Neuronal stem cell (in vitro differentiated cells): ENCODE measurements around the gene KMT5C.

Experiments used
- DNase-seq: peaks from one replicate; pipeline ENCODE4 v3.0.0-alpha.2; 2013; ENCODE audit warnings: low spot score
- H2AFZ ChIP-seq: one replicate; pipeline ENCODE4 v1.6.1; 2013; ENCODE audit warnings: mild to moderate bottlenecking, low read length, inconsistent platforms
- H2AK5ac ChIP-seq: 2 replicates; pipeline ENCODE4 v1.6.1; 2013; ENCODE audit warnings: low read depth, mild to moderate bottlenecking, inconsistent platforms, low read length, moderate library complexity, mixed read lengths
- H2BK120ac ChIP-seq: 2 replicates; pipeline ENCODE4 v1.6.1; 2013; ENCODE audit warnings: low read depth, mild to moderate bottlenecking, inconsistent platforms, low read length, moderate library complexity, mixed read lengths
- H2BK12ac ChIP-seq: one replicate; pipeline ENCODE4 v1.6.1; 2013; ENCODE audit warnings: low read length, inconsistent platforms
- H2BK15ac ChIP-seq: 2 replicates; pipeline ENCODE4 v1.6.1; 2013; ENCODE audit warnings: mild to moderate bottlenecking, low read length, inconsistent platforms, mixed read lengths
- H2BK5ac ChIP-seq: one replicate; pipeline ENCODE4 v1.6.1; 2013; ENCODE audit warnings: inconsistent platforms, mild to moderate bottlenecking, low read length, moderate library complexity
- H3K14ac ChIP-seq: one replicate; pipeline ENCODE4 v1.6.1; 2013; ENCODE audit warnings: low read length, inconsistent platforms
- H3K18ac ChIP-seq: 2 replicates; pipeline ENCODE4 v1.6.1; 2013; ENCODE audit warnings: low read length, inconsistent platforms
- H3K23ac ChIP-seq: 2 replicates; pipeline ENCODE4 v1.6.1; 2013; ENCODE audit warnings: low read depth, mild to moderate bottlenecking, mixed read lengths, low read length, inconsistent platforms; ENCODE audit not compliant: poor library complexity
- H3K27ac ChIP-seq: replicated peaks from 3 replicates; pipeline ENCODE4 v1.5.1; 2013; ENCODE audit warnings: low read length, inconsistent platforms
- H3K27me3 ChIP-seq, 3 experiments: 2 replicates each; pipeline ENCODE4 v1.6.1; 2013; ENCODE audit warnings: low read length in 3 of 3, mild to moderate bottlenecking in 2 of 3, inconsistent platforms in 1 of 3, low read depth in 1 of 3, mixed read lengths in 1 of 3, moderate library complexity in 1 of 3; ENCODE audit not compliant: control insufficient read depth in 3 of 3, insufficient read depth in 3 of 3
- H3K36me3 ChIP-seq, 2 donors: replicated peaks in 1 of 2; 2 replicates each; pipeline ENCODE4 v1.6.1; 2013; ENCODE audit warnings: low read length in 2 of 2; ENCODE audit not compliant: control insufficient read depth in 2 of 2, insufficient read depth in 2 of 2
- H3K4ac ChIP-seq: 2 replicates; pipeline ENCODE4 v1.6.1; 2013; ENCODE audit warnings: inconsistent platforms, mild to moderate bottlenecking, low read length, moderate library complexity
- H3K4me1 ChIP-seq, 2 donors: 1 replicate in 1 of 2; 2 replicates in 1 of 2; pipeline ENCODE4 v1.6.1; 2013; ENCODE audit warnings: low read length in 2 of 2, low read depth in 1 of 2; ENCODE audit not compliant: control insufficient read depth in 2 of 2, insufficient read depth in 1 of 2
- H3K4me2 ChIP-seq: one replicate; pipeline ENCODE4 v1.6.1; 2013; ENCODE audit warnings: mild to moderate bottlenecking, low read length, inconsistent platforms; ENCODE audit not compliant: insufficient read depth, poor library complexity, severe bottlenecking
- H3K4me3 ChIP-seq, 2 donors: 2 replicates each; pipeline ENCODE4 v1.5.1; 2013; ENCODE audit warnings: low read length in 2 of 2, mild to moderate bottlenecking in 2 of 2, inconsistent platforms in 1 of 2, moderate library complexity in 1 of 2
- H3K79me1 ChIP-seq: one replicate; pipeline ENCODE4 v1.6.1; 2013; ENCODE audit warnings: low read depth, mild to moderate bottlenecking, inconsistent platforms, low read length, moderate library complexity
- H3K9ac ChIP-seq: one replicate; pipeline ENCODE4 v1.6.1; 2013; ENCODE audit warnings: mild to moderate bottlenecking, low read depth, low read length, inconsistent platforms; ENCODE audit not compliant: poor library complexity
- H3K9me3 ChIP-seq, 2 donors: replicated peaks in 1 of 2; 2 replicates each; pipeline versions ENCODE3 to v1.6.1; 2013; ENCODE audit warnings: low read length in 2 of 2, mild to moderate bottlenecking in 2 of 2, inconsistent platforms in 1 of 2, low read depth in 1 of 2, mixed read lengths in 1 of 2, moderate library complexity in 1 of 2; ENCODE audit not compliant: control insufficient read depth in 2 of 2, insufficient read depth in 1 of 2
- H4K8ac ChIP-seq: one replicate; pipeline ENCODE4 v1.6.1; 2013; ENCODE audit warnings: low read depth, mild to moderate bottlenecking, inconsistent platforms, low read length, moderate library complexity
- H4K91ac ChIP-seq: one replicate; pipeline ENCODE4 v1.6.1; 2013; ENCODE audit warnings: low read length, low read depth, mild to moderate bottlenecking, inconsistent platforms; ENCODE audit not compliant: poor library complexity
- WGBS, 2 donors: extraction: QIAGEN DNeasy Blood & Tissue Kit; methylation state at CpG; one replicate each; pipeline ENCODE4 v1.1.7; 2013; ENCODE audit warnings: missing lambda C conversion rate in 2 of 2, mixed read lengths in 1 of 2; ENCODE audit not compliant: insufficient read length in 2 of 2, insufficient replicate concordance in 1 of 2; ENCODE audit errors: extremely low coverage in 2 of 2; 5-methylcytosine and 5-hydroxymethylcytosine counted together

The KMT5C gene

DNA sequence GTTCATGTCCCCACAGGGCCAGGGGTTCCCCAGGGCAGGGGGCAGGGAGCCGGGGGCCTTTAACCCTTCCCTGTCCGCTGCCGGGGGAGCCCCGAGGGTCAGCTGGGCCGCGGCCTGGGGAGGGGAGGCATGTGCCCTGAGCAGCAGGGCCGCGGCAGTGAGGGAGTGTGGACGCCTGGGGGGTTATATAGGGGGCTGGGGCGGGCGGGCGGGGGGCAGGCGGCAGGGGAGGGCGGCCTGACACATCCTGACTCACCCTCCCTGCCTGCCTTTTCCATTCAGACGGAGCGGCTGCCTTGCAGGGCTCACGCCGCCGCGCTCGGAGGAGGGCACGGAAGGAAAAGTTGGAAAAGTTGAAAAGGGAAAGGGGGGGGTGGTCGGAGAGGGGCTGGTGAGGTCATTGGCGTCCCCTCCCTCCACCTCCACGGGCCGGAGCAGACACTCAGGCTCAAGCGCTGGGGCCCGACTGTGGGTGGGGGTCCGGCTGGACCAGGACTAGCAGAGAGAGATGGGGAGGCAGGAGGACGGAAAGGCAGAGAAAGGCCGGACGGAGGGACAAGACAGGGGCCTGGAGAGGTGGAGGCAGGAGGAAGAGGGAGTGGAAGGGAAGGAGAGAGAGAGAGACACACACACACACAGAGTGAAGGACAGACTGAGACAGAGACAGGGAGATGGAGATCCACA lies 30.8 kb downstream of the KMT5C start, which contains the start of gene IL11:
Gene IL11 (minus strand): TSS at position 159 of the 684 bp plus-strand sequence. CDS start 153 bp downstream, at position 6.
- H2BK5ac ChIP-seq = peak within 1 kb of the TSS; percentile 35
- H3K4me1 ChIP-seq = peaks cover 23 to 28% of the 10 kb centered on the region in 2 donors
- peaks cover 8 to 38% (median 26%) of the 10 kb centered on the region in 3 experiments for H3K27me3 ChIP-seq
- peak within 1 kb of the TSS; percentile 97 for H2AFZ ChIP-seq
- H3K23ac ChIP-seq = peak within 1 kb of the TSS; percentile 65
- H2AK5ac ChIP-seq = peak within 1 kb of the TSS; percentile 94
- no peak within 1 kb of the TSS for H4K91ac ChIP-seq
- H3K4ac ChIP-seq = no peak within 1 kb of the TSS
- H3K18ac ChIP-seq = peak within 1 kb of the TSS; percentile 94
- DNase-seq = no peak
- peak within 1 kb of the TSS; percentile 83 for H3K4me2 ChIP-seq
- WGBS, 2 donors = no CpG with 5 or more reads among the region's 32 CpGs
- H2BK15ac ChIP-seq = peak within 1 kb of the TSS; percentile 99
- H3K4me3 ChIP-seq = peak within 1 kb of the TSS; percentile 40 to 79
- H4K8ac ChIP-seq = no peak within 1 kb of the TSS
- H3K36me3 ChIP-seq = no peaks in the 10 kb centered on the region
- H2BK120ac ChIP-seq = peak within 1 kb of the TSS; percentile 96
- no peak within 1 kb of the TSS for H3K27ac ChIP-seq
- no peaks in the 10 kb centered on the region for H3K79me1 ChIP-seq
- peak within 1 kb of the TSS; percentile 49 for H2BK12ac ChIP-seq
- peak within 1 kb of the TSS; percentile 70 for H3K9ac ChIP-seq
- H3K14ac ChIP-seq = no peak within 1 kb of the TSS
- no peaks in the 10 kb centered on the region for H3K9me3 ChIP-seq

DNA sequence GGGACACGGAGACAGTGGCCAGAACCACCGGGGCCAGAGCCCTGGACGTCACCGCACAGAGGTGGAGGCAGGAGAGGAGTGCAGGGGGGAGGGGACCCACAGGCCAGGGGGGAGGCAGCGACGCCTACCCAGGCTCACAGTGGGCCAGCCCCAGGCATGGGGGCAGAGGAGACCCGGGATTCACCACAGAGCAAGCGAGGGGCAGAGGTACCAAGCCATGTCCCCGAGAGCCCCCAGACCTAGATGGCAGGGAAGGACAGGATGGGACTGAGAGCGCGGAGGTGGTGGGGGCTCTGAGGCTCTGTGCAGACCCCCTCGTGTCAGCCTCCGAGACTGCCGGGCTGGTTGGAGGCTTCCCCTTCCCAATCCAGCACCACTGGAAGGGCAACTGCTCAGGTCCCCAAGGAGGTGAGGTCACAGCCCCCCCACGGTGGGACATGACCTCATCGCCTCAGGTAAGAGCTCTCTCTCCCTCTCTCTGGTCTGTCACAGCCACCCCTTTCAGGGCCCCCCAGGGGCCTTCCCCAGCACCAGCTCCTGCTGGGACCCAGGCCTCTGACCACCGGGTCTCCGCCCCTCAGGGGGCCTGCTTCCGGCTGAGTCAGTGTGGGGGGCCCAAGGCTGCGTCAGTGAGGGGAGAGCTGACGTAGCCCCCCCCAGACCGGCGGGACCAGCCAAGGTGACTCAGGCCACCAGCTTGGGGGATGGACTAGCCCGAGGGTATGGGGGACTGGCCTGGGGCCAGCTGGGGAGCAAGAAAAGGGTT lies 32.8 kb downstream of the KMT5C start:
- no peaks in the 10 kb centered on the region for H3K36me3 ChIP-seq
- H3K27me3 ChIP-seq = peaks cover 8 to 39% (median 26%) of the 10 kb centered on the region in 3 experiments

DNA sequence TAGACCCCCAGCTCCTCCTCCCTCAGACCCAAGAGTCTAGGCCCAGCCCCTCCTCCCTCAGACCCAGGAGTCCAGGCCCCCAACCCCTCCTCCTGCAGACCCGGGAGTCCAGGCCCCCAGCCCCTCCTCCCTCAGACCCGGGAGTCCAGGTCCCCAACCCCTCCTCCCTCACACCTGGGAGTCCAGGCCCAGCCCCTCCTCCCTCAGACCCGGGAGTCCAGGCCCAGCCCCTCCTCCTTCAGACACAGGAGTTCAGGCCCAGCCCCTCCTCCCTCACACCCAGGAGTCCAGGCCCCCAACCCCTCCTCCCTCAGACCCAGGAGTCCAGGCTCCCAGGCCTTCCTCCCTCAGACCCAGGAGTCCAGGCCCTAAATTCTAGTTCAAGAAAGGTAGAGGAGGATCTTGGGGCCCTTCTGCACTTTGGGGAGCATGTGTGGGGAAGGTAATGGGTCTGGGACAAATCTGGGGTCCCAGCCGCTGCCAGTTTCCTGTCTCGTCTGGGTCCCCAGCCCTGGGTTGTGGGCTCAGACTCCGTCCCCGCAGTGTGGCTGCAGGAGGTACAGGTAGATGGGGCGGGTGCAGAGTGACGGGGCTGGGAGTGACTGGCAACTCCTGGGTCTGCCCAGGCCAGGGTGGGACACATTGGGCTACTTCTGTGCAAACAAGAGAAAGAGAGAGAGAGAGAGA lies 33.8 kb downstream of the KMT5C start:
- Histone ChIP-seq H2BK12ac (no peak overlapping the region), H2BK120ac (no peak overlapping the region), H2AK5ac (peak overlapping the region; percentile 94), H3K4me1 (peaks cover 41 to 47% of the 10 kb centered on the region in 2 donors), H3K27me3 (peaks cover 8 to 43% (median 23%) of the 10 kb centered on the region in 3 experiments), H3K27ac (no peak overlapping the region), H4K91ac (no peak overlapping the region), H3K4ac (no peak overlapping the region), H3K4me3 (no peak overlapping the region), H4K8ac (no peak overlapping the region), H3K9ac (no peak overlapping the region), H3K9me3 (no peaks in the 10 kb centered on the region), H3K4me2 (no peak overlapping the region), H3K14ac (no peak overlapping the region), H3K23ac (peak overlapping the region; percentile 39), H2BK15ac (peak overlapping the region; percentile 93), H3K79me1 (no peaks in the 10 kb centered on the region), H2AFZ (peak overlapping the region; percentile 87), H3K36me3 (no peaks in the 10 kb centered on the region), H2BK5ac (peak overlapping the region; percentile 1), H3K18ac (no peak overlapping the region)
- no peak for DNase-seq
- no CpG with 5 or more reads among the region's 9 CpGs for WGBS, 2 donors

More for the DNA sequence above, 32.8 kb downstream of the KMT5C start:
- Histone ChIP-seq H2BK5ac (no peak overlapping the region), H4K91ac (no peak overlapping the region), H3K18ac (peak overlapping the region; percentile 80), H3K4me3 (no peak overlapping the region), H3K27ac (no peak overlapping the region), H2BK15ac (peak overlapping the region; percentile 49), H2BK12ac (peak overlapping the region; percentile 46), H3K4ac (peak overlapping the region; percentile 23), H3K4me1 (peaks cover 35 to 41% of the 10 kb centered on the region in 2 donors), H2AFZ (no peak overlapping the region), H3K14ac (peak overlapping the region; percentile 14), H3K79me1 (no peaks in the 10 kb centered on the region), H3K9me3 (no peaks in the 10 kb centered on the region), H3K23ac (peak overlapping the region; percentile 91), H2AK5ac (peak overlapping the region; percentile 94), H2BK120ac (peak overlapping the region; percentile 94), H3K9ac (no peak overlapping the region), H4K8ac (no peak overlapping the region), H3K4me2 (no peak overlapping the region)
- no peak for DNase-seq
- no CpG with 5 or more reads among the region's 24 CpGs for WGBS, 2 donors
